Testis (tissue), 3 donors: ENCODE measurements around the gene ZFR. TPM values are rescaled to one million over a fixed set of nuclear protein-coding genes. Genes with fewer than 3 reads are reported as not detected.
"Not testable (repeated sequence)": the region's sequence is repeated elsewhere in the genome, so short reads cannot be mapped to it uniquely, and the experiment has no call there.

ENCODE experiments used
- DNase-seq: peaks from one replicate; pipeline ENCODE4 v3.0.0-alpha.2; 2019
- H3K27ac ChIP-seq, 2 donors: fragments of 200-600 bp; sonication (generic); one replicate each; pipeline ENCODE4 v1.5.1; 2019
- H3K27me3 ChIP-seq: fragments of 200-600 bp; sonication (generic); one replicate; pipeline ENCODE4 v1.5.1; 2019
- H3K36me3 ChIP-seq: fragments of 200-600 bp; sonication (generic); one replicate; pipeline ENCODE4 v1.5.1; 2017; ENCODE audit warnings: low read depth; ENCODE audit errors: missing control alignments
- H3K4me1 ChIP-seq: fragments of 200-600 bp; sonication (generic); one replicate; pipeline ENCODE4 v1.5.1; 2019
- H3K4me3 ChIP-seq, 2 donors: fragments of 200-600 bp; sonication (generic); one replicate each; pipeline ENCODE4 v1.5.1; 2017 to 2019
- H3K9me3 ChIP-seq: fragments of 200-600 bp; sonication (generic); one replicate; pipeline ENCODE4 v1.5.1; 2017
- POLR2A ChIP-seq: fragments of 450-650 bp; IDR thresholded peaks from one replicate; pipeline ENCODE4 v1.6.1; 2017; ENCODE audit warnings: antibody characterized with exemption, mild to moderate bottlenecking, moderate library complexity
- WGBS, 2 donors: methylation state at CpG; one replicate each; pipeline ENCODE4 v1.1.5; 2018; 5-methylcytosine and 5-hydroxymethylcytosine counted together
- intact Hi-C: fragments of 100-400 bp; cut with DNase I; formaldehyde crosslinking; loops from one replicate; pipeline ENCODE4 v1.15.1; 2023; ENCODE audit warnings: low total_unique reads
- polyA plus RNA-seq: library from polyadenylated mRNA; stranded (reverse); fragments of 350-450 nt; fragmentation: Illumina TruSeq; extraction: RNeasy Lipid Tissue Mini Kit (QIAGEN cat#74804); gene quantifications from one replicate; pipeline ENCODE4 v1.2.3, GENCODE V29; 2014; ENCODE audit warnings: low read depth, low replicate concordance; ENCODE audit not compliant: insufficient read depth
- total RNA-seq, 2 donors: library from RNA; depleted of rRNA; stranded (reverse); fragments of >200 nt; gene quantifications; one replicate each; pipeline ENCODE4 v1.2.3, GENCODE V29; 2016
- TF ChIP-seq, protein P1 (sequence below), 3 experiments: fragments of 450-650 bp in 2 of 3; fragments of 200-600 bp in 1 of 3; sonication (generic) in 1 of 3; IDR thresholded peaks; one replicate each; pipeline ENCODE4 v1.5.1; 2016 to 2019; ENCODE audit warnings: antibody characterized with exemption in 3 of 3, mild to moderate bottlenecking in 2 of 3, moderate library complexity in 1 of 3

ZFR gene
- total and polyA plus RNA-seq, 3 donors from 2014 or later, result 77.1 to 112 (median 97.2) TPM

DNA sequence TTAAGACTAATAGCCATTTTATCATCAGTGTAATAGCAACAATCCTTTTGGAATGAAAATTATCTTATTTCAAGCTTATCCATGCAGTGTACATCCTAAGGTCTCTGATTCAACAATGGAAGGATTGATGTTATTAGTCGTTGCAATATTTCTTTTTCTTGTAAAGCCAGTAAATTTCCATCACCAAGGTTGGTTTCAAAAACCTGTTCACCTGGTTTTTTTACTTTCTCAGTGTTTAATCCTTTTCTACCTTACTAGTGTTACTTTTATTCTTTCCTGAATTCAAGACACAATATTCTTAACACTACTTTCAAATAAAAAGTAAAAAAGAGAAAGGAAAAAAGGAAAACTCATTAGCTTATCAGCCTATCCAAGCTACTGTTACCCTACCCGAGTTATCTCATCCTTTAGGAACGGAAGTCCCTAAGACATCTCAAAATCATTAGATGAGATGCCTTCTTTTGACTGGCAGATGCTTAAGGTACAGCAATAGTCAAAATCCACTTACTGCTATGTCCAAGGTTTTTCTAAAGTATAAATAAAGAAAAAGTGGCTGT lies 5.4 kb downstream of the ZFR start:
- Histone ChIP-seq H3K27ac (no peak overlapping the region), H3K4me3 (no peak overlapping the region), H3K9me3 (no peaks in the 10 kb centered on the region), H3K27me3 (no peaks in the 10 kb centered on the region), H3K4me1 (peaks cover 12% of the 10 kb centered on the region), H3K36me3 (no peaks in the 10 kb centered on the region)
- TF ChIP-seq POLR2A, result no peak
- TF ChIP-seq, protein P1, sequence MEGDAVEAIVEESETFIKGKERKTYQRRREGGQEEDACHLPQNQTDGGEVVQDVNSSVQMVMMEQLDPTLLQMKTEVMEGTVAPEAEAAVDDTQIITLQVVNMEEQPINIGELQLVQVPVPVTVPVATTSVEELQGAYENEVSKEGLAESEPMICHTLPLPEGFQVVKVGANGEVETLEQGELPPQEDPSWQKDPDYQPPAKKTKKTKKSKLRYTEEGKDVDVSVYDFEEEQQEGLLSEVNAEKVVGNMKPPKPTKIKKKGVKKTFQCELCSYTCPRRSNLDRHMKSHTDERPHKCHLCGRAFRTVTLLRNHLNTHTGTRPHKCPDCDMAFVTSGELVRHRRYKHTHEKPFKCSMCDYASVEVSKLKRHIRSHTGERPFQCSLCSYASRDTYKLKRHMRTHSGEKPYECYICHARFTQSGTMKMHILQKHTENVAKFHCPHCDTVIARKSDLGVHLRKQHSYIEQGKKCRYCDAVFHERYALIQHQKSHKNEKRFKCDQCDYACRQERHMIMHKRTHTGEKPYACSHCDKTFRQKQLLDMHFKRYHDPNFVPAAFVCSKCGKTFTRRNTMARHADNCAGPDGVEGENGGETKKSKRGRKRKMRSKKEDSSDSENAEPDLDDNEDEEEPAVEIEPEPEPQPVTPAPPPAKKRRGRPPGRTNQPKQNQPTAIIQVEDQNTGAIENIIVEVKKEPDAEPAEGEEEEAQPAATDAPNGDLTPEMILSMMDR (IDR thresholded peaks at IDR 0.05), result no peak
- 55 to 70% methylated on average over 3 of the region's 3 CpGs for WGBS, 2 donors
- intact Hi-C loops, result no loop called here
- DNase-seq, result no peak

DNA sequence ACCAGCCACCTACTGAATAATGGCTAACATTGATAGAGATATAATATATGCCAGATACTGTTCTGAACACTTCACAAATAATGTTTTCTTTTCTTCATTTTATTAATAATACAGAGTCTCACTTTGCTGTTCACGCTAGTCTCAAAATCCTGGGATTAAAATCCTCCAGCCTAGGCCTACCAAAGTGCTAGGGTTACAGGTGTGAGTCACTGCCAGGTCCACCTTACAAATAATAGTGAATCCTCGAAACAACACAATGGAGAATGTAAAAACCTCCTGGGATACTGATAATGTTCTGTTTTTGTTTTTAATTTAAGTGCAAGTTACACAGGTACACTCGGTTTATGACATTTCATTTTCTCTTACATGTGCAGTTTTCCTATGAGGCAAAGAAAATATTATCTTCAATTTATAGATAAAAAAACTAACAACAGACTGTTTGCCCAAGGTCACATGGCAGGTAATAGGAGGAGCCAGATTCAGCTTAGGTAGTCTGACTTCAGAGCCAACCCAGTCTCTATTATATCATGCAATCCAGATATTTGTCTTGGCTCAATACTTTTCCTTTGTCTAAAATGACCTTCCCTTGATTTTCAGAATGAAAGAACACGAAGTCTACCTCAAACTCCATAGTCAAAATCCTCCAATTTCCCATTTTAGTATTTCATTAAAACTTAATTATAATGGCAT lies 7.8 kb downstream of the ZFR start:
- peaks cover 12% of the 10 kb centered on the region for H3K4me1 ChIP-seq
- H3K36me3 ChIP-seq, result no peaks in the 10 kb centered on the region
- H3K9me3 ChIP-seq, result no peaks in the 10 kb centered on the region
- intact Hi-C loops, result no loop called here
- DNase-seq, result no peak
- TF ChIP-seq, protein P1 (IDR thresholded peaks at IDR 0.05), result no peak
- no peak for TF ChIP-seq POLR2A
- 75% methylated on average over 4 of the region's 4 CpGs for WGBS, 2 donors
- no peaks in the 10 kb centered on the region for H3K27me3 ChIP-seq
- no peak overlapping the region for H3K4me3 ChIP-seq
- no peak overlapping the region for H3K27ac ChIP-seq

DNA sequence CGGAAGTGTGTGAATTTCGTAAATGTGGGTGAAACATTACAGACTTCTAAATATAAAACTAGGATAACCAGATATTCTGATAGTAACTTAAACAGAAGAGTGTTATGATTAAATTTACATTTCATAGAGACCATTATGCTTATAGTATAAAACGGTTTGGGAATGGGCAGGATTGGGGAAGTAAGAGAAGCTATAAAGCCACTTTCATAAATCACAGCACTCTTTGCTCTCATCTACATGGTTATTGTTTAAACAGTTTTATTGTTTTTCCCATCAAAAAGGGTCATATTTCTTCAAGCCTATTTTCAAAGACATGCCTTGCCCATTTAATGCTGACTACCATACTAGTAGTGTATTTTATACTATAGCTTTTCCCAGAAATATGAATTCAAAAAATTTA lies 9.2 kb downstream of the ZFR start:
- Histone ChIP-seq H3K9me3 (no peaks in the 10 kb centered on the region), H3K27ac (no peak overlapping the region), H3K4me3 (no peak overlapping the region), H3K4me1 (peaks cover 12% of the 10 kb centered on the region), H3K36me3 (no peaks in the 10 kb centered on the region), H3K27me3 (no peaks in the 10 kb centered on the region)
- DNase-seq, result no peak
- WGBS, 2 donors, result 80 to 85% methylated on average over 3 of the region's 3 CpGs
- no peak for TF ChIP-seq POLR2A
- intact Hi-C loops, result no loop called here

DNA sequence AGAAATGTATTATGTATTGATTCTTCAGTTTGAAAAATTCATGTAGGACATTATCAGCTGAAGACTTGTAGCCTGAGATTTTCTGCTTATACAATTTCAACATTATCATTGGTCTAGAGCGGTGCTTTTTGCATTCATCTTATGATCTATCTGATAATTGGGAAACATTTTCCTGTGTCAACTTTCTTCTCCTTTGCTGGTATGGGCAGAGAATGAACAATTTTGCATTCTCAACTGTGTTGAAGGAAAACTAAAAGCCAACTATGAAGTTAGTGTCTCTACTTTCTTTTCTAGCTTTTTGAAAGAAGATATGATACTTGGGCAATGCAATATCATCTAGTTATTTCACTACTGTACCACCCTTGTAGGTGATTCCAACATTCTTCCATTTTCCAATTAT lies 10.3 kb downstream of the ZFR start:
- no peak for DNase-seq
- H3K27ac ChIP-seq, result no peak overlapping the region
- WGBS, 2 donors, result 39 to 54% methylated on average over 1 of the region's 1 CpG
- TF ChIP-seq, protein P1 (IDR thresholded peaks at IDR 0.05), result no peak
- TF ChIP-seq POLR2A, result no peak
- intact Hi-C loops, result no loop called here
- no peak overlapping the region for H3K4me3 ChIP-seq
- H3K36me3 ChIP-seq, result no peaks in the 10 kb centered on the region
- H3K27me3 ChIP-seq, result no peaks in the 10 kb centered on the region
- peaks cover 12% of the 10 kb centered on the region for H3K4me1 ChIP-seq
- no peaks in the 10 kb centered on the region for H3K9me3 ChIP-seq

DNA sequence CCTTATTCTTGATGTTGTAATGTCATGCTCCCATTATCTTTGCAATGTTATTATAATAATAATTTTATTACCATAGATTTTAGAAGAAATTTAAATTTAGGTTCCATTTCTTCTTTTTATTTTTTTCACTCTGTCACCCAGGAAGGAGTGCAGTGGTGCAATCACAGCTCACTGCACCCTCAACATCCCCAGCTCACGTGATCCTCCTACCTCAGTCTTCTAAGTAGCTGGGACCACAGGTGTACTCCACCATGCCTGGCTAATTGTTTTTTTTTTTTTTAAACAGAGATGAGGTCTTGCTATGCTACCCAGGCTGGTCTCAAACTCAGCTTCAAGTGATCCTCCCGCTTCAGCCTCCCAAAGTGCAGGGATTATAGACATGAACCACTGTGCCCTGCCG lies 11.9 kb downstream of the ZFR start:
- H3K4me1 ChIP-seq, result peaks cover 6% of the 10 kb centered on the region
- 94 to 96% methylated on average over 3 of the region's 3 CpGs for WGBS, 2 donors
- H3K36me3 ChIP-seq, result no peaks in the 10 kb centered on the region
- H3K4me3 ChIP-seq, result no peak overlapping the region
- H3K27me3 ChIP-seq, result no peaks in the 10 kb centered on the region
- intact Hi-C loops, result no loop called here
- no peak for DNase-seq
- no peak overlapping the region for H3K27ac ChIP-seq
- TF ChIP-seq, protein P1 (IDR thresholded peaks at IDR 0.05), result no peak
- no peak for TF ChIP-seq POLR2A
- H3K9me3 ChIP-seq, result no peaks in the 10 kb centered on the region

DNA sequence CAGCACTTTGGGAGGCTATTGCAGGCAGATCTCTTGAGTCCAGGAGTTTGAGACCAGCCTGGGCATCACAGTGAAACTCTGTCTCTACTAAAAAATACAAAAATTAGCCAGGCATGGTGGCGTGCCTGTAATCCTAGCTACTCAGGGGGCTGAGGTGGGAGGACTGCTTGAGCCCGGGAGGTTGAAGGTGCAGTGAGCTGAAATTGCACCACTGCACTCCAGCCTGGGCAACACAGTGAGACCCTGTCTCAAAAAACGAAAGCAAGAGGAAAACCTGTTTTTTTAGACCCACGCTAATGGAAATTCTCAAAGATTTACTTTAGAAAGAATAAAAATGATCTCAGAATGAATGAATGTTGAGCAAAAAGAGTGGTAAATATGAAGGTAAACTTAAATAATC lies 13.7 kb downstream of the ZFR start:
- WGBS, 2 donors, result 82% methylated on average over 4 of the region's 4 CpGs
- H3K27me3 ChIP-seq, H3K4me1 ChIP-seq, H3K36me3 ChIP-seq, H3K9me3 ChIP-seq, intact Hi-C loops, H3K27ac ChIP-seq, DNase-seq, H3K4me3 ChIP-seq: not testable (repeated sequence)
